ENCODE results near the gene MMP11.

DNA sequence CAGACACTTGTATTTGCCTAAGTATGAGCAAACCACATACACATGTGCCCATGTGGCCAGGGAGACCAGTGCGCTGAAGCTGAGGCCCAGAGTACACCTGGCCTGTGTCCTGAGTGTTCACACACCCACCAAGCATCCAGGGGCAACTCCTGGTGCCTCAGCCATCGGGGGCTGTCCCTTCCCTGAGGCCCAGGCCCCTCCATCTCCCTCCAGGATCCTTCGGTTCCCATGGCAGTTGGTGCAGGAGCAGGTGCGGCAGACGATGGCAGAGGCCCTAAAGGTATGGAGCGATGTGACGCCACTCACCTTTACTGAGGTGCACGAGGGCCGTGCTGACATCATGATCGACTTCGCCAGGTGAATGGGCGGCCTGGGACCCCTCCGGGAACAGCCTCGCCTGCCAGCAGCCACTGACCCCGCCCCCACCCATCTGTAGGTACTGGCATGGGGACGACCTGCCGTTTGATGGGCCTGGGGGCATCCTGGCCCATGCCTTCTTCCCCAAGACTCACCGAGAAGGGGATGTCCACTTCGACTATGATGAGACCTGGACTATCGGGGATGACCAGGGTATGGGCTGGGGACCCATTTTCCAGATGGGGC, 7.6 kb downstream of the MMP11 start:
- TF ChIP-seq RAD21 (conservative IDR thresholded peaks at IDR 0.05), result no peak
- TF ChIP-seq, protein P1, sequence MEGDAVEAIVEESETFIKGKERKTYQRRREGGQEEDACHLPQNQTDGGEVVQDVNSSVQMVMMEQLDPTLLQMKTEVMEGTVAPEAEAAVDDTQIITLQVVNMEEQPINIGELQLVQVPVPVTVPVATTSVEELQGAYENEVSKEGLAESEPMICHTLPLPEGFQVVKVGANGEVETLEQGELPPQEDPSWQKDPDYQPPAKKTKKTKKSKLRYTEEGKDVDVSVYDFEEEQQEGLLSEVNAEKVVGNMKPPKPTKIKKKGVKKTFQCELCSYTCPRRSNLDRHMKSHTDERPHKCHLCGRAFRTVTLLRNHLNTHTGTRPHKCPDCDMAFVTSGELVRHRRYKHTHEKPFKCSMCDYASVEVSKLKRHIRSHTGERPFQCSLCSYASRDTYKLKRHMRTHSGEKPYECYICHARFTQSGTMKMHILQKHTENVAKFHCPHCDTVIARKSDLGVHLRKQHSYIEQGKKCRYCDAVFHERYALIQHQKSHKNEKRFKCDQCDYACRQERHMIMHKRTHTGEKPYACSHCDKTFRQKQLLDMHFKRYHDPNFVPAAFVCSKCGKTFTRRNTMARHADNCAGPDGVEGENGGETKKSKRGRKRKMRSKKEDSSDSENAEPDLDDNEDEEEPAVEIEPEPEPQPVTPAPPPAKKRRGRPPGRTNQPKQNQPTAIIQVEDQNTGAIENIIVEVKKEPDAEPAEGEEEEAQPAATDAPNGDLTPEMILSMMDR (IDR thresholded peaks at IDR 0.05; ENCODE audit: poor library complexity, severe bottlenecking), result no peak
- no peak for TF ChIP-seq EZH2 (IDR thresholded peaks at IDR 0.05; ENCODE audit: borderline replicate concordance, insufficient read depth, low read length, poor library complexity, severe bottlenecking)
- TF ChIP-seq EP300 (conservative IDR thresholded peaks at IDR 0.05; ENCODE audit: poor library complexity, severe bottlenecking), result no peak
- TF ChIP-seq TAF1 (IDR thresholded peaks at IDR 0.05; ENCODE audit: low read depth), result no peak
- TF ChIP-seq POLR2AphosphoS5 (IDR thresholded peaks at IDR 0.05), result no peak

Data from neural cell (in vitro differentiated cells).